Colon (tissue), 2 donors: ENCODE data around the gene VPS39.

Source experiments
- FAIRE-seq: peaks from 2 replicates; lab custom pipeline; 2012; peaks lifted over from hg19 to GRCh38; lab: Jason Lieb, UNC
- donor health status: control.
- donor health status: control.

The VPS39 gene

GRCh38 chr15:42128476-42128875 is 79.6 kb downstream of the VPS39 start:
- FAIRE-seq: no peak

- FAIRE-seq: no peak
Measured at GRCh38 chr15:42123546-42123945, 84.6 kb downstream of the VPS39 start.

GRCh38 chr15:42121682-42122081 is 86.4 kb downstream of the VPS39 start:
- no peak for FAIRE-seq

- FAIRE-seq: no peak
Measured at GRCh38 chr15:42121021-42121420, 87.1 kb downstream of the VPS39 start.

GRCh38 chr15:42120285-42120684 is 87.8 kb downstream of the VPS39 start:
- FAIRE-seq: no peak

- FAIRE-seq: no peak
Measured at GRCh38 chr15:42119446-42119760, 88.7 kb downstream of the VPS39 start.

- FAIRE-seq: no peak
Measured at GRCh38 chr15:42118650-42119445, 89.3 kb downstream of the VPS39 start.

GRCh38 chr15:42111924-42112323 is 96.2 kb downstream of the VPS39 start:
- no peak for FAIRE-seq

GRCh38 chr15:42110367-42110766 is 97.7 kb downstream of the VPS39 start:
- no peak for FAIRE-seq

GRCh38 chr15:42108806-42109205 is 99.3 kb downstream of the VPS39 start:
- no peak for FAIRE-seq
